Thyroid gland (tissue), 4 donors: ENCODE measurements around the gene NR0B1. TPM values are rescaled to one million over a fixed set of nuclear protein-coding genes. Genes with fewer than 3 reads are reported as not detected.

Experiments used
- DNase-seq, 2 donors: peaks; one replicate each; pipeline ENCODE4 v3.0.0-alpha.2; 2019
- H3K27ac ChIP-seq, 3 donors: fragments of 200-600 bp; sonication (generic); 1 replicate in 2 of 3; 2 replicates in 1 of 3; pipeline ENCODE4 v1.5.1; 2016 to 2019; ENCODE audit warnings: mild to moderate bottlenecking in 1 of 3, moderate library complexity in 1 of 3
- H3K27me3 ChIP-seq: fragments of 200-600 bp; sonication (generic); one replicate; pipeline ENCODE4 v1.5.1; 2019
- H3K36me3 ChIP-seq, 2 donors: fragments of 200-600 bp; sonication (generic); one replicate each; pipeline ENCODE4 v1.5.1; 2016 to 2019
- H3K4me1 ChIP-seq, 2 donors: fragments of 200-600 bp; sonication (generic); one replicate each; pipeline ENCODE4 v1.5.1; 2017 to 2019
- H3K4me3 ChIP-seq, 3 donors: fragments of 200-600 bp; sonication (generic); replicated peaks in 1 of 3; 1 replicate in 2 of 3; 2 replicates in 1 of 3; pipeline ENCODE4 v1.5.1; 2016; ENCODE audit warnings: mild to moderate bottlenecking in 1 of 3
- H3K9me3 ChIP-seq: fragments of 200-600 bp; sonication (generic); one replicate; pipeline ENCODE4 v1.5.1; 2017
- POLR2A ChIP-seq, 2 donors: fragments of 450-650 bp; IDR thresholded peaks; one replicate each; pipeline ENCODE4 v1.6.1; 2017; ENCODE audit warnings: antibody characterized with exemption in 2 of 2, mild to moderate bottlenecking in 2 of 2, moderate library complexity in 1 of 2
- WGBS, 2 donors: methylation state at CpG; one replicate each; pipeline ENCODE4 v1.1.5; 2017; 5-methylcytosine and 5-hydroxymethylcytosine counted together
- intact Hi-C: fragments of 100-400 bp; cut with DNase I; formaldehyde crosslinking; loops from one replicate; pipeline ENCODE4 v1.15.1; 2023
- total RNA-seq, 4 donors: library from RNA; depleted of rRNA; stranded (reverse); fragments of >200 nt; gene quantifications; one replicate each; pipeline ENCODE4 v1.2.3, GENCODE V29; 2016
- TF ChIP-seq, protein P1 (sequence below), 6 experiments: fragments of 200-600 bp in 3 of 6; fragments of 450-650 bp in 3 of 6; sonication (generic) in 3 of 6; IDR thresholded peaks; one replicate each; pipeline ENCODE4 v1.5.1; 2016 to 2019; ENCODE audit warnings: antibody characterized with exemption in 6 of 6, mild to moderate bottlenecking in 2 of 6, inconsistent platforms in 1 of 6, moderate library complexity in 1 of 6

Gene NR0B1
- total RNA-seq, 4 donors from 2014 or later: 0.13 TPM; not detected in 3

DNA sequence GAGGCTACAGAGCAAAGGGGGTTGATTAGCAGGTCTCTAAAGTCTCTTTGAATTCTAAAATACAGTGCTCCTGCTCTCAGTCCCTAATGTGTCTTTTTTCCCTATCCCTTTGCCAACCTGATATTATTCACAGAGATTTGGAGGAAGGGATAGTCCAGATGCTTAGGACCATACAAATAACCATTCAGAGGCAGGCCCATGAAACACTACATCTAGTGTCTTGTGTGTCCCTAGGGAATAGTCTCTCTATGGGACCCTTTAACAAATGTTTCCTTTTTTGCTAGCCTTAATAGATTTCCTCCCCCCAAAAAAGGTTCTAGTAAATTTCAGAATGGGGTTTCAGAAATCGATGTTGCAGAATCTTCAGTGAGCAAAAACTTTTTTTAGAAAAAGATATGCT is 1.7 kb downstream of the NR0B1 start:
- Histone ChIP-seq H3K27me3 (peaks cover 6% of the 10 kb centered on the region), H3K27ac (no peak overlapping the region), H3K36me3 (no peaks in the 10 kb centered on the region), H3K4me3 (no peak overlapping the region), H3K4me1 (no peaks in the 10 kb centered on the region), H3K9me3 (no peaks in the 10 kb centered on the region)
- intact Hi-C loops: no loop called here
- TF ChIP-seq, protein P1, sequence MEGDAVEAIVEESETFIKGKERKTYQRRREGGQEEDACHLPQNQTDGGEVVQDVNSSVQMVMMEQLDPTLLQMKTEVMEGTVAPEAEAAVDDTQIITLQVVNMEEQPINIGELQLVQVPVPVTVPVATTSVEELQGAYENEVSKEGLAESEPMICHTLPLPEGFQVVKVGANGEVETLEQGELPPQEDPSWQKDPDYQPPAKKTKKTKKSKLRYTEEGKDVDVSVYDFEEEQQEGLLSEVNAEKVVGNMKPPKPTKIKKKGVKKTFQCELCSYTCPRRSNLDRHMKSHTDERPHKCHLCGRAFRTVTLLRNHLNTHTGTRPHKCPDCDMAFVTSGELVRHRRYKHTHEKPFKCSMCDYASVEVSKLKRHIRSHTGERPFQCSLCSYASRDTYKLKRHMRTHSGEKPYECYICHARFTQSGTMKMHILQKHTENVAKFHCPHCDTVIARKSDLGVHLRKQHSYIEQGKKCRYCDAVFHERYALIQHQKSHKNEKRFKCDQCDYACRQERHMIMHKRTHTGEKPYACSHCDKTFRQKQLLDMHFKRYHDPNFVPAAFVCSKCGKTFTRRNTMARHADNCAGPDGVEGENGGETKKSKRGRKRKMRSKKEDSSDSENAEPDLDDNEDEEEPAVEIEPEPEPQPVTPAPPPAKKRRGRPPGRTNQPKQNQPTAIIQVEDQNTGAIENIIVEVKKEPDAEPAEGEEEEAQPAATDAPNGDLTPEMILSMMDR (IDR thresholded peaks at IDR 0.05): no peak
- no peak for TF ChIP-seq POLR2A (IDR thresholded peaks at IDR 0.05)
- WGBS, 2 donors: 75 to 92% methylated on average over 1 of the region's 1 CpG
- DNase-seq: no peak

DNA sequence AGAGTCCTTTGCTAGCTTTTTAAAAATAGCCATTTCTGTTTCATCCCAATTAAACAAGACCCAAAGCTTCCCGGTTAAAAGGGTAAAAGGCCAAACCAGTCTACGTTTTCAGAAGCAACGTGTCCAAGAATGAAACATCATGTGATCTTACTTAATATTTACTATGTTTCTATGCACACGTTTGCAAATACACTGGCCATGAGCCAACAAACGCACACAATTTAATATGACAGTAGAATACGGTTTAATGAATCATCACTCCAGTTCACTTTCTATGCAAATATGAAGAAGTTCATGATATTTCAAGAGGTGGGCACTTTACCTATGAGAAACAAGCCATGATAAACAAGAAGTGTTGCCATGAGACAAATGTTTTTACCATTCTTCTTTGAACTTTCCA is 4.3 kb downstream of the NR0B1 start:
- DNase-seq: no peak
- peaks cover 6% of the 10 kb centered on the region for H3K27me3 ChIP-seq
- WGBS, 2 donors: 81 to 82% methylated on average over 6 of the region's 6 CpGs
- H3K36me3 ChIP-seq: no peaks in the 10 kb centered on the region
- no peak for TF ChIP-seq POLR2A (IDR thresholded peaks at IDR 0.05)
- TF ChIP-seq, protein P1 (IDR thresholded peaks at IDR 0.05): no peak
- intact Hi-C loops: no loop called here
- H3K9me3 ChIP-seq: no peaks in the 10 kb centered on the region
- H3K4me3 ChIP-seq: no peak overlapping the region
- no peaks in the 10 kb centered on the region for H3K4me1 ChIP-seq
- no peak overlapping the region for H3K27ac ChIP-seq

DNA sequence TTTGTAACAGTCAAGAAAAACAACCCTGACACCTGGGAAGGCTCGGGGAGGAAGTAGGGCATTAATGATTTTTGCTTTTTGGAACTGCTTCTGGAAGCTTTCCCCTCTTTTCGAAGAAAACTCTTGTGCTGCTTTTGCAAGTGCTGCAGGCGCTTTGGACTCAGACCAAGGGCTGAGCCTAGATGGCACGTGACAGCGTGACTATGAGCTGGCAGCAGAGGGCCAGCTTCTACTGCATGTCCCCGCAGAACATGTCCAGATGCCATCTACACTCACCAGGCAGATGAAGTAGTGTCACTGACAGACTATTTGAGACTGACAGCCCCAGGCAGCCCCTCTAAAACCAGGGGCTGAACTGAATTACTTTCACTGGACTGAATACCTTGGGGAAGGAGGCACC is 6.2 kb downstream of the NR0B1 start:
- no peaks in the 10 kb centered on the region for H3K4me1 ChIP-seq
- TF ChIP-seq, protein P1 (IDR thresholded peaks at IDR 0.05): no peak
- no peak for TF ChIP-seq POLR2A (IDR thresholded peaks at IDR 0.05)
- H3K27me3 ChIP-seq: peaks cover 6% of the 10 kb centered on the region
- H3K36me3 ChIP-seq: no peaks in the 10 kb centered on the region
- 27 to 43% methylated on average over 3 to 5 of the region's 6 CpGs for WGBS, 2 donors
- DNase-seq: peak; percentile 16 to 30
- H3K4me3 ChIP-seq: no peak overlapping the region
- no peaks in the 10 kb centered on the region for H3K9me3 ChIP-seq
- intact Hi-C loops: no loop called here
- H3K27ac ChIP-seq: no peak overlapping the region

DNA sequence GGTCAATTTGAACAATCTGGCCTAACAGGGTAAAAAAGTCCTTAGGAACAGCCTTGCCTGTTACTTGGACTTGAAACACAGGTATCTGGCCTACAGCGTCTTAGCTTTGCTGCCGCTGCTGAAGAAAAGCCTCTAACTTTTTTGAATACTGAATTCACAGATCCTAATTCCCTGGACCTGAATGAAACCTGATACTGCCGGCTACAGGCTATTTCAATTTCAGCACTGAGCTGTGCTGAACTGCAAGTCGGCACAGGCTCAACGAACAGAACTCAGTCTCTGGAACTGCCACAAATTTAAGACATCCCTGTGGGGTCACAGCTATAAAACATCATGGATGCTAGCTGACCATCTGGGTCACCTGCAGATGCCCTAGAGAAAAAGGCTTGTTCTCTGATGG is 7.2 kb downstream of the NR0B1 start:
- Histone ChIP-seq H3K36me3 (no peaks in the 10 kb centered on the region), H3K27me3 (no peaks in the 10 kb centered on the region), H3K4me3 (no peak overlapping the region), H3K4me1 (no peaks in the 10 kb centered on the region), H3K9me3 (no peaks in the 10 kb centered on the region), H3K27ac (no peak overlapping the region)
- no peak for TF ChIP-seq POLR2A (IDR thresholded peaks at IDR 0.05)
- TF ChIP-seq, protein P1 (IDR thresholded peaks at IDR 0.05): no peak
- WGBS, 2 donors: 18 to 25% methylated on average over 3 to 5 of the region's 5 CpGs
- intact Hi-C loops: no loop called here
- no peak for DNase-seq

DNA sequence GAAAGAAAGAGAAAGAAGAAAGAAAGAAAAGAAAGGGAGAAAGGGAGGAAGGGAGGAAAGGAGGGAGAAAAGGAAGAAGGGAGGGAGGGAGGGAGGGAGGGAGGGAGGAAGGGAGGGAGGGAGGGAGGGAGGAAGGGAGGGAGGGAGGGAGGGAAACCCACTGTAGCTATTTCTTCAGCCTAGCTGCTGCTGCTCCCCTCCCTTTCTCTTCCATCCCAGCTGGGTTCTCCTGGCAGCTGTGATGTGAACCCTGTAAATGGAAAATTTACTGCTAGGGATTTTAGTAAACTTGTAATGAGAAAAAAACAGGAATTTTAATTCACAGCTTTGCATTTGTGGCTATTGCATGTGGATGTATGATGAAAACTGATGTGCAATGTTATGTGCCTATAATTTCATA is 8.0 kb downstream of the NR0B1 start:
- Histone ChIP-seq H3K4me1 (no peaks in the 10 kb centered on the region), H3K27me3 (no peaks in the 10 kb centered on the region), H3K9me3 (no peaks in the 10 kb centered on the region), H3K27ac (no peak overlapping the region), H3K36me3 (no peaks in the 10 kb centered on the region), H3K4me3 (no peak overlapping the region)
- TF ChIP-seq, protein P1 (IDR thresholded peaks at IDR 0.05): no peak
- no peak for TF ChIP-seq POLR2A (IDR thresholded peaks at IDR 0.05)
- no peak for DNase-seq
- intact Hi-C loops: no loop called here
